ENCODE data around the gene LRRC32. TPM values are rescaled to one million over a fixed set of nuclear protein-coding genes. Genes with fewer than 3 reads are reported as not detected.

The LRRC32 gene
- total RNA-seq, 1 donor, result 37.6 TPM

- Histone ChIP-seq H3K27ac (ENCODE audit: low read depth, low read length) (peak overlapping the region; percentile 0), H2AFZ (ENCODE audit: low read length) (peak overlapping the region; percentile 53), H3K9me3 (ENCODE audit: low read depth, low read length) (no peaks in the 10 kb centered on the region), H3K4me2 (ENCODE audit: insufficient read depth, low read length) (peak overlapping the region; percentile 93), H4K20me1 (ENCODE audit: insufficient read depth, low read length) (peaks cover 20% of the 10 kb centered on the region), H3K4me3 (ENCODE audit: insufficient read depth, low read length) (peak overlapping the region; percentile 14), H3K4me1 (ENCODE audit: insufficient read depth, low read length) (peaks cover 37% of the 10 kb centered on the region), H3K27me3 (ENCODE audit: insufficient read depth, low read length) (no peaks in the 10 kb centered on the region), H3K79me2 (ENCODE audit: insufficient read depth, low read length) (peaks cover 39% of the 10 kb centered on the region), H3K36me3 (ENCODE audit: insufficient read depth, low read length) (peaks cover 15% of the 10 kb centered on the region)
- TF ChIP-seq CTCF (IDR thresholded peaks at IDR 0.05; ENCODE audit: extremely low read depth, low read depth, low read length), result no peak
- DNase-seq (ENCODE audit: insufficient read length, low spot score, missing footprints), result peak; percentile 93
These were observed 4.1 kb downstream of the LRRC32 start for GRCh38 chr11:76666408-76666807.

- H3K9me3 ChIP-seq (ENCODE audit: low read depth, low read length), result no peaks in the 10 kb centered on the region
- DNase-seq (ENCODE audit: insufficient read length, low spot score, missing footprints), result peak; percentile 49
- no peak overlapping the region for H3K4me3 ChIP-seq (ENCODE audit: insufficient read depth, low read length)
- H3K4me2 ChIP-seq (ENCODE audit: insufficient read depth, low read length), result peak overlapping the region; percentile 93
- H2AFZ ChIP-seq (ENCODE audit: low read length), result no peak overlapping the region
- peaks cover 17% of the 10 kb centered on the region for H3K36me3 ChIP-seq (ENCODE audit: insufficient read depth, low read length)
- peaks cover 37% of the 10 kb centered on the region for H3K4me1 ChIP-seq (ENCODE audit: insufficient read depth, low read length)
- no peaks in the 10 kb centered on the region for H3K27me3 ChIP-seq (ENCODE audit: insufficient read depth, low read length)
- peaks cover 20% of the 10 kb centered on the region for H4K20me1 ChIP-seq (ENCODE audit: insufficient read depth, low read length)
- H3K27ac ChIP-seq (ENCODE audit: low read depth, low read length), result no peak overlapping the region
- H3K79me2 ChIP-seq (ENCODE audit: insufficient read depth, low read length), result peaks cover 39% of the 10 kb centered on the region
- TF ChIP-seq CTCF (IDR thresholded peaks at IDR 0.05; ENCODE audit: extremely low read depth, low read depth, low read length), result no peak
These were observed 4.6 kb downstream of the LRRC32 start for GRCh38 chr11:76665921-76666351.

- peaks cover 22% of the 10 kb centered on the region for H3K36me3 ChIP-seq (ENCODE audit: insufficient read depth, low read length)
- H3K4me1 ChIP-seq (ENCODE audit: insufficient read depth, low read length), result peaks cover 37% of the 10 kb centered on the region
- H3K9me3 ChIP-seq (ENCODE audit: low read depth, low read length), result no peaks in the 10 kb centered on the region
- no peak overlapping the region for H3K27ac ChIP-seq (ENCODE audit: low read depth, low read length)
- no peak overlapping the region for H3K4me2 ChIP-seq (ENCODE audit: insufficient read depth, low read length)
- no peak overlapping the region for H3K4me3 ChIP-seq (ENCODE audit: insufficient read depth, low read length)
- no peak for TF ChIP-seq CTCF (IDR thresholded peaks at IDR 0.05; ENCODE audit: extremely low read depth, low read depth, low read length)
- H3K79me2 ChIP-seq (ENCODE audit: insufficient read depth, low read length), result peaks cover 39% of the 10 kb centered on the region
- DNase-seq (ENCODE audit: insufficient read length, low spot score, missing footprints), result peak; percentile 27
- no peaks in the 10 kb centered on the region for H3K27me3 ChIP-seq (ENCODE audit: insufficient read depth, low read length)
- H4K20me1 ChIP-seq (ENCODE audit: insufficient read depth, low read length), result peaks cover 20% of the 10 kb centered on the region
- H2AFZ ChIP-seq (ENCODE audit: low read length), result no peak overlapping the region
These were observed 5.4 kb downstream of the LRRC32 start for GRCh38 chr11:76665172-76665571.

- no peak overlapping the region for H3K4me2 ChIP-seq (ENCODE audit: insufficient read depth, low read length)
- no peaks in the 10 kb centered on the region for H3K27me3 ChIP-seq (ENCODE audit: insufficient read depth, low read length)
- peaks cover 28% of the 10 kb centered on the region for H3K36me3 ChIP-seq (ENCODE audit: insufficient read depth, low read length)
- no peak overlapping the region for H3K27ac ChIP-seq (ENCODE audit: low read depth, low read length)
- H2AFZ ChIP-seq (ENCODE audit: low read length), result no peak overlapping the region
- TF ChIP-seq CTCF (IDR thresholded peaks at IDR 0.05; ENCODE audit: extremely low read depth, low read depth, low read length), result no peak
- no peak overlapping the region for H3K4me3 ChIP-seq (ENCODE audit: insufficient read depth, low read length)
- H3K9me3 ChIP-seq (ENCODE audit: low read depth, low read length), result no peaks in the 10 kb centered on the region
- peaks cover 35% of the 10 kb centered on the region for H3K4me1 ChIP-seq (ENCODE audit: insufficient read depth, low read length)
- DNase-seq (ENCODE audit: insufficient read length, low spot score, missing footprints), result peak; percentile 64
- H3K79me2 ChIP-seq (ENCODE audit: insufficient read depth, low read length), result peaks cover 38% of the 10 kb centered on the region
- H4K20me1 ChIP-seq (ENCODE audit: insufficient read depth, low read length), result peaks cover 20% of the 10 kb centered on the region
These were observed 5.9 kb downstream of the LRRC32 start for GRCh38 chr11:76664578-76665061.

Data from osteoblast (primary cell).